ENCODE data around the gene KRT86. TPM values are rescaled to one million over a fixed set of nuclear protein-coding genes. Genes with fewer than 3 reads are reported as not detected.

Gene KRT86
- total and polyA plus RNA-seq, 2 of the 8 experiments (the other 6 are each of a cell fraction or from before 2014, with no cell fraction given) = 0.12 TPM; not detected in 1

DNA sequence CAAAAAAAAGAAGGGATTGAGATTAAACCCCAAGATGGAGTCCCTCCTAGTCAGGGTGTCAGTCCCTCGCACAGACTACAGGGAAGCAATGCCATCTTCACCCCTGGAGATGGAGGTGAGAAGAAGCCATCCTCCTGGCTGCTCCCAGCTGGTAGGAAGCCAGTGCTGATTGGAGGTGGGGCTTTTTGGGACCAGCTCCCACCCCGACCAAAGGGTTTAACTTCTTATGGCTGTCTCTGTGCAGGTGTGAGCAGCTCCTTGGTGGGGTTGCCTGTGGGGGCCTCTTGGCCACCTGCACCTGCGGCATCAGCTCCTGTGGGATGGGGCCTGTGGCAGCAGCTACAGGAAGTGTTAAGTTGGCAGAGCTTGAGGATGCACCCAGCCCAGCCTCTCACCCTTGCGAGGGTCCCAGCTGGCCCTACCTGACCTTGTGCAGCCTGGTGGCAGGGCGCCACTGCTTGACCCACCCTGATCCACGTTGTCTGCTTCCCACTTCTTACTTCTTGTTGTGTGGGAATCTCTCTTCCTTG lies 3.8 kb upstream of the KRT86 start:
- Histone ChIP-seq H3K23ac (ENCODE audit: insufficient read length) (no peak overlapping the region), H2AK5ac (ENCODE audit: low read depth, low read length) (no peak overlapping the region), H3K4me1 (replicated peaks in 1 of 4; ENCODE audit: control insufficient read depth in 3 of 4, insufficient read depth in 4 of 4, low read length in 3 of 4) (no peaks in the 10 kb centered on the region), H3K4me3 (ENCODE audit: extremely low read depth in 1 of 4, insufficient read depth in 2 of 4, low read depth in 3 of 4, low read length in 4 of 4) (no peak overlapping the region), H3K4me2 (ENCODE audit: insufficient read depth in 1 of 2, low read depth in 2 of 2, low read length in 2 of 2) (no peak overlapping the region), H3K27ac (ENCODE audit: low read depth, low read length) (no peak overlapping the region), H4K5ac (ENCODE audit: insufficient read length, low read depth, low read length) (no peak overlapping the region), H2BK12ac (ENCODE audit: low read depth, low read length) (no peak overlapping the region), H2BK120ac (replicated peaks; ENCODE audit: low read depth, low read length) (no peak overlapping the region), H2BK5ac (ENCODE audit: low read depth, low read length) (no peak overlapping the region), H3K56ac (replicated peaks; ENCODE audit: insufficient read length, low read depth, low read length) (no peak overlapping the region), H4K91ac (replicated peaks; ENCODE audit: insufficient read length, low read length) (no peak overlapping the region), H2AFZ (ENCODE audit: low read length) (no peak overlapping the region), H4K20me1 (replicated peaks in 1 of 2; ENCODE audit: control insufficient read depth in 1 of 2, insufficient read depth in 2 of 2, low read length in 2 of 2) (no peaks in the 10 kb centered on the region), H3K4ac (replicated peaks; ENCODE audit: insufficient read length, low read depth, low read length) (no peak overlapping the region), H2BK20ac (ENCODE audit: low read length) (no peak overlapping the region), H3K9me3 (ENCODE audit: insufficient read depth in 2 of 2, low read depth in 1 of 2, low read length in 1 of 2) (no peaks in the 10 kb centered on the region), H3K9ac (replicated peaks in 1 of 4; ENCODE audit: extremely low read depth in 1 of 4, low read depth in 3 of 4, low read length in 3 of 4) (no peak overlapping the region; a peak in 1 of 7 replicates), H3K36me3 (ENCODE audit: control insufficient read depth in 2 of 4, insufficient read depth in 4 of 4, low read length in 3 of 4) (no peaks in the 10 kb centered on the region), H3K23me2 (ENCODE audit: low read depth, low read length) (no peaks in the 10 kb centered on the region), H3K14ac (ENCODE audit: insufficient read length) (no peak overlapping the region), H2BK15ac (ENCODE audit: low read length) (no peak overlapping the region), H4K8ac (ENCODE audit: extremely low read depth, insufficient read depth, low read length) (no peak overlapping the region), H3K79me1 (ENCODE audit: low read depth, low read length) (no peaks in the 10 kb centered on the region), H3K18ac (ENCODE audit: extremely low read depth, low read length) (no peak overlapping the region), H3K27me3 (replicated peaks in 1 of 4; ENCODE audit: control insufficient read depth in 3 of 4, extremely low read depth in 1 of 4, insufficient read depth in 3 of 4, low read length in 3 of 4) (no peaks in the 10 kb centered on the region; a peak in 1 of 7 replicates), H3K79me2 (ENCODE audit: control insufficient read depth in 1 of 2, insufficient read depth in 2 of 2, low read length in 2 of 2) (no peaks in the 10 kb centered on the region)
- POLR2A ChIA-PET (ENCODE audit: partially characterized antibody) = no interaction called here
- CTCF ChIA-PET (ENCODE audit: partially characterized antibody) = interaction anchor here (0.7 to 3.0 kb wide), 17 partner anchors 9 to 127 kb away, joined by 3 to 18 read pairs (median 5); no protein-coding TSS in a partner anchor
- 88% methylated on average over 6 of the region's 6 CpGs; no CpG with 5 or more reads in 1 of the 2 experiments for WGBS, 2 experiments (ENCODE audit: extremely low coverage in 1 of 2, insufficient coverage in 1 of 2, insufficient read length in 1 of 2, insufficient replicate concordance in 2 of 2, low coverage in 1 of 2, low lambda C conversion rate in 2 of 2, missing lambda C conversion rate in 1 of 2)
- no peak for TF ChIP-seq BACH1 (IDR thresholded peaks at IDR 0.05; ENCODE audit: low read length)
- TF ChIP-seq, protein P1, sequence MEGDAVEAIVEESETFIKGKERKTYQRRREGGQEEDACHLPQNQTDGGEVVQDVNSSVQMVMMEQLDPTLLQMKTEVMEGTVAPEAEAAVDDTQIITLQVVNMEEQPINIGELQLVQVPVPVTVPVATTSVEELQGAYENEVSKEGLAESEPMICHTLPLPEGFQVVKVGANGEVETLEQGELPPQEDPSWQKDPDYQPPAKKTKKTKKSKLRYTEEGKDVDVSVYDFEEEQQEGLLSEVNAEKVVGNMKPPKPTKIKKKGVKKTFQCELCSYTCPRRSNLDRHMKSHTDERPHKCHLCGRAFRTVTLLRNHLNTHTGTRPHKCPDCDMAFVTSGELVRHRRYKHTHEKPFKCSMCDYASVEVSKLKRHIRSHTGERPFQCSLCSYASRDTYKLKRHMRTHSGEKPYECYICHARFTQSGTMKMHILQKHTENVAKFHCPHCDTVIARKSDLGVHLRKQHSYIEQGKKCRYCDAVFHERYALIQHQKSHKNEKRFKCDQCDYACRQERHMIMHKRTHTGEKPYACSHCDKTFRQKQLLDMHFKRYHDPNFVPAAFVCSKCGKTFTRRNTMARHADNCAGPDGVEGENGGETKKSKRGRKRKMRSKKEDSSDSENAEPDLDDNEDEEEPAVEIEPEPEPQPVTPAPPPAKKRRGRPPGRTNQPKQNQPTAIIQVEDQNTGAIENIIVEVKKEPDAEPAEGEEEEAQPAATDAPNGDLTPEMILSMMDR (IDR thresholded peaks at IDR 0.05; ENCODE audit: control extremely low read depth in 1 of 3, insufficient read depth in 1 of 3, low read depth in 1 of 3, low read length in 3 of 3) = no peak
- TF ChIP-seq ZNF274 (IDR thresholded peaks at IDR 0.05; ENCODE audit: borderline replicate concordance, extremely low read depth, low read length) = no peak
- no peak for TF ChIP-seq KDM5A (IDR thresholded peaks at IDR 0.05; ENCODE audit: low read length)
- TF ChIP-seq POLR2AphosphoS5 (IDR thresholded peaks at IDR 0.05; ENCODE audit: low read depth, low read length) = no peak
- TF ChIP-seq SIRT6 (IDR thresholded peaks at IDR 0.05; ENCODE audit: low read length) = no peak
- no peak for TF ChIP-seq CREB1 (IDR thresholded peaks at IDR 0.05)
- no peak for TF ChIP-seq BRCA1 (IDR thresholded peaks at IDR 0.05; ENCODE audit: low read depth, low read length)
- TF ChIP-seq CEBPB (IDR thresholded peaks at IDR 0.05; ENCODE audit: low read depth, low read length) = no peak
- no peak for FAIRE-seq
- no peak for DNase-seq (ENCODE audit: low read depth in 1 of 2, low spot score in 2 of 2)
